IPS DF 6.9 (cell line): ENCODE results near the gene MCM9.

Experiments used
- DNase-seq: peaks from one replicate; pipeline ENCODE4 v3.0.0-alpha.2; 2013; ENCODE audit warnings: low read depth, low spot score
- H3K27ac ChIP-seq: one replicate; pipeline ENCODE4 v1.5.1; 2013; ENCODE audit warnings: low read length, control low read depth
- H3K27me3 ChIP-seq: 2 replicates; pipeline ENCODE4 v1.6.1; 2013; ENCODE audit warnings: mild to moderate bottlenecking, low read length; ENCODE audit not compliant: control insufficient read depth, insufficient read depth
- H3K36me3 ChIP-seq: 2 replicates; pipeline ENCODE4 v1.6.1; 2013; ENCODE audit warnings: low read length; ENCODE audit not compliant: control insufficient read depth, insufficient read depth
- H3K4me1 ChIP-seq: 2 replicates; pipeline ENCODE4 v1.6.1; 2013; ENCODE audit warnings: low read length; ENCODE audit not compliant: control insufficient read depth, insufficient read depth
- H3K4me3 ChIP-seq: 2 replicates; pipeline ENCODE4 v1.5.1; 2013; ENCODE audit warnings: mild to moderate bottlenecking, low read length
- H3K9me3 ChIP-seq: 2 replicates; pipeline ENCODE4 v1.6.1; 2013; ENCODE audit warnings: low read length, inconsistent platforms; ENCODE audit not compliant: control insufficient read depth, insufficient read depth
- whole genome bisulfite sequencing: extraction: QIAGEN DNeasy Blood & Tissue Kit; methylation state at CpG from one replicate; pipeline ENCODE4 v1.1.7; 2013; ENCODE audit warnings: mixed read lengths, missing lambda C conversion rate; ENCODE audit not compliant: insufficient read length, insufficient coverage; 5-methylcytosine and 5-hydroxymethylcytosine counted together

The MCM9 gene

DNA sequence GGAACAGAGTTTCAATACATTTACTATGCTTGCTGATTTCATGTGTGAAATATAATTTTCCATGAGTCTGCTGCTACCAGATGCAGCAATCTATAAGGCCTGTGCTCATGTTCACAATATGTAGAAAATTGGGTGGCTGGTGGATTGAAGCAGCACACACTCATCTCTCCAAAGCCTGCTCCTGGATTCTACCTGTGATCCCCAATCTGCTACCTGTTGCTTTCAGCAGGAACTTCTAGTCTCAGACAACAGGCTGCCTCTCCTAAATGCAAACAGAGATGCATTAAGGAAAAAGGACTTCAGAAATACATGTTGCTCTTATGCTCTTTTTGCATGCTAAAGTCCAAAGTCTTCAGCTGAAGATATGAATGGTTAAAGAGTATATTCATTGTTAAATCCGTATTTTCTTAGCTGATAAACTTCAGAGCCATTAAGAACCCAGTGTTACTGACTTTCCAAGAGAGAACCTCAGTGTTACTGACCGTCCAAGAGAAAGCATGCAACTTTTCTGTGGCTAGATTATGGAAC is 30.9 kb upstream of the MCM9 start:
- Histone ChIP-seq H3K36me3 (no peaks in the 10 kb centered on the region), H3K9me3 (no peaks in the 10 kb centered on the region)
- no CpG with 5 or more reads among the region's 2 CpGs for WGBS

DNA sequence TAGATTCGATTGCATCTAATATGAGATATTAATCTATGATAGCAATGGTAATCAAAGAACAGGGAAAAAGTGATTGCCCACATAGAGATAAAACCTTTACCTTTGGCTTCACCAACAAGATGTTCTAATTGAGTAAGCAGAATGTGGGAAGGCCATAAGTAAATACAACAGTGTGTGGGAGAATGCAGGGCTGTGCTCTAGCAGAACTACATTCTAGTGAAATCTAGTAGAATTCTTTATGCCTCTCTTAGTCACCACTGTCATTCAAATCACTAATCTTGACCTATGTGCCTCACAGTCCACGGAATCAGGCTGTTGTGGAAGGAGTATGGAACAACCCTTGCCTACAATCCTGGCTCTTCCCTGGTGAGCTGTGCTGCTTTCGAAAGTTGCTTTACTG is 30.4 kb upstream of the MCM9 start:
- WGBS: no CpG with 5 or more reads among the region's 3 CpGs
- no peak overlapping the region for H3K4me3 ChIP-seq

More for the DNA sequence above, 30.9 kb upstream of the MCM9 start:
- no peak for DNase-seq
- Histone ChIP-seq H3K27me3 (no peaks in the 10 kb centered on the region), H3K4me3 (no peak overlapping the region), H3K4me1 (no peaks in the 10 kb centered on the region), H3K27ac (no peak overlapping the region)

DNA sequence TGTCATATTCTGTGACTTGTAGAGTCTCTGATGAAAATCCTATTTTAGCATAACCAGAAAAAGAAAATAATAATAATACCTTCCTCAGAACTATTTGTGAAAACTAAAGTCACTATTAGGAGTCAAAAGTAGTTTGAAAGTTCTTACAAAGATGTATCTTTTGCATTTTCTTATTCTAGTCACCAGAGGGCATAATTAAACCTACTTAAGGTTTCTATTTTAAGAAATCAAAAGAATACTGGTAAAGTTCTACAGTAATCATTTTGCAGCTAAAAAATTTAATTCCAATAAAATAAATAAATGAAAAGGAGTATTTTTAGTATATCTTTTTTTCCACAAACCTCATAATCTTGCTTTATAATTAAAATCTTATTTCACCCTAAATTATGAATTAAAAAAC is 28.0 kb upstream of the MCM9 start:
- H3K27me3 ChIP-seq: no peaks in the 10 kb centered on the region
- no peak overlapping the region for H3K4me3 ChIP-seq
- no peaks in the 10 kb centered on the region for H3K9me3 ChIP-seq
- DNase-seq: no peak
- H3K4me1 ChIP-seq: no peaks in the 10 kb centered on the region
- no peak overlapping the region for H3K27ac ChIP-seq
- no peaks in the 10 kb centered on the region for H3K36me3 ChIP-seq

More for the DNA sequence above, 30.4 kb upstream of the MCM9 start:
- no peaks in the 10 kb centered on the region for H3K27me3 ChIP-seq
- no peak for DNase-seq
- H3K27ac ChIP-seq: no peak overlapping the region
- no peaks in the 10 kb centered on the region for H3K9me3 ChIP-seq
- H3K36me3 ChIP-seq: no peaks in the 10 kb centered on the region
- H3K4me1 ChIP-seq: no peaks in the 10 kb centered on the region

DNA sequence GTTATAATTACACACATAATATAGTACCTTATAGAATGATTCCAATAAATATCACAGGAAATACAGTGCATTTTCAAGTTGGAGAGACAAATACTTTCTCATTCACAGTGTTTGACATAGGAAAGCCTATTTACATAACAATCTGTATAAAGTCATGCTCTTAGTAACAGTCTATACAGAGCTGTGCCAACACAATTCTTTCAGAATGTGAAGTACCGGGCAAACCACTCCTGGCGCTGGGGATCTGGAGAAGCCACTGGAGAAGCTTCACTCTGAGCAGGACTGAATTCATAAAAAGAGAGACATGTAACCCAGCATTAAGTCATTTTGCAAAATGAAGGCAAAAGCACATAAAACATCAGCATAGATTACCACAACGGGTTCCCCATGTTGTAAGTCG is 24.9 kb upstream of the MCM9 start:
- Histone ChIP-seq H3K36me3 (no peaks in the 10 kb centered on the region), H3K4me3 (no peak overlapping the region), H3K27me3 (no peaks in the 10 kb centered on the region), H3K4me1 (no peaks in the 10 kb centered on the region), H3K27ac (no peak overlapping the region), H3K9me3 (no peaks in the 10 kb centered on the region)
- no CpG with 5 or more reads among the region's 4 CpGs for WGBS
- no peak for DNase-seq

DNA sequence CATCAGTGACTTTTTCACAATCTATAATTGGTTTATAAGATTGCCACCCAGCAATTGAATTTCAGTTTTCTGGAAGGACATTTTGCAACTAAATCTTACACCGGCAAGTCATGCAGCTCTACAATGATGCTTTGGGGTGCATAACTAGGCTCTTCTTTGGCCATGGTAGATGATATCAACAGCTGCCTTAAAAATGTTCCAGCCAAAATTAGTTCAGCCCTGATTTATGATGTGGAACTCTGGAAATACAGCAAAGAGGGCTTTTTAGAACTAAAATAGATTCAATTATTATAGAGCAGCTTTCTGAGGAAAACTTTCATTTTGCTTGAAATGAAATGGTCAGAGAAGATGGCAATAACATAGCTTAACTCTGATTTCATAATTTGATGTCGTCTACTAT is 18.4 kb upstream of the MCM9 start:
- no CpG with 5 or more reads among the region's 2 CpGs for WGBS
- Histone ChIP-seq H3K36me3 (no peaks in the 10 kb centered on the region), H3K4me1 (no peaks in the 10 kb centered on the region)

DNA sequence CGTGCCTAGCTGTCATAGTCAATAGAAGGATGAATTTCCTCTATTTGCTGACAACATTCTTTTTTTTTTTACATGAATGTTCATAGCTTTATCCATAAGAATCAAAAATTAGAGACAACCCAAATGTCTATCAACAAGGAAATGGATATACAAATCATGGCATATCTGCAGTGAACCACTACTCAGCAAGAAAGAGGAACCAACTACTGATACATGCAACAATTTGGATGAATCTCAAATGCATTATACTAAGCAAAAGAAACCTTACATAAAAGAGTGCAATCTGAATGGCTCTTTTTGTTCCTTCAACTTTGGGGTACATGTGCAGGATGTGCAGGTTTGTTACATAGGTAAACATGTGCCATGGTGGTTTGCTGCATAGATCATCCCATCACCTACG is 17.7 kb upstream of the MCM9 start:
- H3K9me3 ChIP-seq: no peaks in the 10 kb centered on the region
- DNase-seq: no peak
- no peaks in the 10 kb centered on the region for H3K36me3 ChIP-seq
- H3K27me3 ChIP-seq: no peaks in the 10 kb centered on the region
- no CpG with 5 or more reads among the region's 2 CpGs for WGBS
- no peak overlapping the region for H3K27ac ChIP-seq
- H3K4me3 ChIP-seq: no peak overlapping the region
- H3K4me1 ChIP-seq: no peaks in the 10 kb centered on the region

More for the DNA sequence above, 18.4 kb upstream of the MCM9 start:
- H3K27ac ChIP-seq: no peak overlapping the region
- no peaks in the 10 kb centered on the region for H3K9me3 ChIP-seq
- no peak overlapping the region for H3K4me3 ChIP-seq
- no peak for DNase-seq
- no peaks in the 10 kb centered on the region for H3K27me3 ChIP-seq

DNA sequence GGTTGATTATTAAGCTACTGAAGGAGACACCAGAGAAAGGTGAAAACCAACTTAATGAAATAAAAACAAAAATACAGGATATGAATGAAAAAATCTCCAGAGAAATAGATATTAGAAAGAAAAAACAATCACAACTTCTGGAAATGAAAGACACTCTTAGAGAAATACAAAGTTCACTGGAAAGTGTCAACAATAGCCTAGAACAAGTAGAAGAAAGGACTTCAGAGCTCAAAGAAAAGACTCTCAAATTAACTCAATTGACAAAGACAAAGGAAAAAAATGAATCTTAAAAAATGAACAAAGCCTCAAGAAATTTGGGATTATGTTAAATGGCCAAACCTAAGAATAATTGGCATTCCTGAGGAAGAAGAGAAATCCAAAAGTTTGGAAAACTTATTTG is 10.3 kb upstream of the MCM9 start:
- Histone ChIP-seq H3K4me3 (no peak overlapping the region), H3K27ac (no peak overlapping the region), H3K27me3 (no peaks in the 10 kb centered on the region), H3K9me3 (no peaks in the 10 kb centered on the region), H3K4me1 (no peaks in the 10 kb centered on the region), H3K36me3 (no peaks in the 10 kb centered on the region)
- no peak for DNase-seq

DNA sequence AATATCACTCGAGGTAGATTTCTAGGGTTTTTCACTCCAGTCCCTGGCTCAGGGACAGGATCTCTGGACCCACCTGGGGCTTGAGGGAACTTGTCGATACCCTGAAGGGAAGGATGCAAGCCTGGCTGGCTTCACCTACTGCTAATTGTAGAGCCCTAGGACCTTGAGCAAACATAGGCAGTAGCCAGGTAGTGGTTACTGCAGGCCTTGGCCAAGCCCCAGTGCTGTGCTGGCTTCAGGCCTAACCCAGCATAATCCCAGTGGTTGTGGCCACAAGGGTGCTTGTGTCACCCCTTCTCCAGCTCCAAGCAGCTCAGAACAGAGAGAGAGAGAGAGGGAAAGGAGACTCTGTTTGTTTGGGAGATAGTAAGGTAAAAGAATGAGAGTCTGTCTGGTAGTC is 5.8 kb upstream of the MCM9 start:
- no peaks in the 10 kb centered on the region for H3K9me3 ChIP-seq
- no peak overlapping the region for H3K27ac ChIP-seq
- no CpG with 5 or more reads among the region's 2 CpGs for WGBS
- no peaks in the 10 kb centered on the region for H3K36me3 ChIP-seq
- DNase-seq: no peak
- no peaks in the 10 kb centered on the region for H3K4me1 ChIP-seq
- H3K4me3 ChIP-seq: no peak overlapping the region
- H3K27me3 ChIP-seq: no peaks in the 10 kb centered on the region

DNA sequence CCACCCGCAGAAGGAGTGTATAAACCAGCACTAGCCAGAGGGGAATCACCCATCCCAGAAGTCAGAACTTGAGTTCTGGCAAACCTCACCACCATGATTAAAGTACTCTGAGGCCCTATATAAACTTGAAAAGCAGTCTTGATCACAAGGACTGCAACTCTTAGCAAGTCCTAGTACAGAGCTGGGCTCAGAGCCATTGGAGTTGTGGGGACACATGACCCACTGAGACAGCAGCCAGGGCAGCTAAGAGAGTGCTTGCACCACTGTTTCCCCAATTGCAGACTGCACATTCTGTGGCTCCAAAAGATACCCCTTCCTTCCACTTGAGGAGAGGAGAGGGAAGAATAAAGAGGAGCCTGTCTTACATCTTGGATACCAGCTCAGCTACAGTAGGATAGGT is 4.7 kb upstream of the MCM9 start:
- no peaks in the 10 kb centered on the region for H3K27me3 ChIP-seq
- H3K36me3 ChIP-seq: no peaks in the 10 kb centered on the region
- H3K9me3 ChIP-seq: no peaks in the 10 kb centered on the region
- H3K4me3 ChIP-seq: no peak overlapping the region
- no peak overlapping the region for H3K27ac ChIP-seq
- no peak for DNase-seq
- WGBS: no CpG with 5 or more reads among the region's 1 CpG
- no peaks in the 10 kb centered on the region for H3K4me1 ChIP-seq

DNA sequence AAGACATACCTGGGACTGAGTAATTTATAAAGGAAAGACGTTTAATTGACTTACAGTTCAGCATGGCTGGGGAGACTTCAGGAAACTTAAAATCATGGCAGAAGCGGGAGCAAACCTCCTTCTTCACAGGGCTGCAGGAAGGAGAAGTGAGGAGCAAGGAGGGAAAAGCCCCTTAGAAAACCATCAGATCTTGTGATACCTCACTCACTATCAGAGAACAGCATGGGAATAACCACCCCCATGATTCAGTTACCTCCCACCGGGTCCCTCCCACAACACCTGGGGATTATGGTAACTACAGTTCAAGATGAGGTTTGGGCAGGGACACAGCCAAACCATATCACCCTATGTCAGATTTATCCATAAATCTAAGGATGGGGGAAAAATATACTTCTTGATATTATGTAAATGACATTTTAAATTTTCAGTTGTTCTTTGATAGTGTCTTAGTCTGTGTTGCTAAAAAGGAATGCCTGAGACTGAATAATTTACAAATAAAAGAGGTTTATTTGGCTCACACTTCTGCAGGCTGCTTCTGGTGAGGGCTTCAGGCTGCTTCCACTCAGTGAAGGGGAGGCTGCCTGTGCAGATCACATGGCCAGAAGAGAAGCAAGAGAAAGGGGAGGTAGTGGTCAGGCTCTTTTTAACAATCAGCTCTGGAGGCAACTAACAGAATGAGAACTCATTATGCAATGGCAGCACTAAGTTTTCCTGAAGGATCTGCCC is 1.2 kb upstream of the MCM9 start:
- Histone ChIP-seq H3K36me3 (peaks cover 2% of the 10 kb centered on the region; the same call in 1 of the 2 replicates), H3K27ac (no peak overlapping the region), H3K9me3 (no peaks in the 10 kb centered on the region), H3K27me3 (no peaks in the 10 kb centered on the region), H3K4me3 (no peak overlapping the region), H3K4me1 (no peaks in the 10 kb centered on the region)
- DNase-seq: no peak
- no CpG with 5 or more reads among the region's 3 CpGs for WGBS

DNA sequence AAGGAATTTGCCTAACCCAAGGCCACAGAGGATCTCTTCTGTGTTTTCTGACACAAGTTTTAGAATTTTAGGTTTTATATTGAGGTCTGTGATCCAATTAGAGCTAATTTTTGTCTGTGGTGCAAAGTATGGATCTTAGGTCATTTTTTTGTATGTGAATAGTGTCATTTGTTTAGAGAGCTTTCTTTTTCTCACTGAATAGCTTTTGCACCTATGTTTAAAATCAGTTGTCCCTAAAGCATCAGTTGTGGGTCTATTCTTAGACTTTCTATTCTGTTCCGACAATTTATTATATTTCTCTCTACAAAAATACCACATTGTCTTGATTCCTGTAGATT is 341 bp upstream of the MCM9 start:
- H3K27me3 ChIP-seq: no peaks in the 10 kb centered on the region

More for the DNA sequence above, 341 bp upstream of the MCM9 start:
- WGBS: no CpG with 5 or more reads among the region's 1 CpG
- Histone ChIP-seq H3K27ac (no peak overlapping the region), H3K9me3 (no peaks in the 10 kb centered on the region), H3K4me3 (peak overlapping the region; percentile 30; the same call in 1 of the 2 replicates), H3K36me3 (peaks cover 2% of the 10 kb centered on the region; the same call in 1 of the 2 replicates), H3K4me1 (no peaks in the 10 kb centered on the region)
- no peak for DNase-seq
